Measurements from ENCODE around the gene OLFM2. TPM values are rescaled to one million over a fixed set of nuclear protein-coding genes. Genes with fewer than 3 reads are reported as not detected.
"Not testable (repeated sequence)": the region's sequence is repeated elsewhere in the genome, so short reads cannot be mapped to it uniquely, and the experiment has no call there.

The OLFM2 gene
- total and polyA plus RNA-seq, 8 donors = 2.4 to 27.4 (median 8.7) TPM

- H3K27me3 ChIP-seq = no peaks in the 10 kb centered on the region
- DNase-seq (no peak), ATAC-seq (peak in 3 of 4 donors; percentile 25 to 57 (median 52)), FAIRE-seq (no peak)
- H3K4me1 ChIP-seq = no peaks in the 10 kb centered on the region
- intact Hi-C loops (cut with DNase I) = no loop called here
- H3K4me3 ChIP-seq = no peak overlapping the region
- H3K36me3 ChIP-seq = no peaks in the 10 kb centered on the region
- WGBS, 2 donors = 82 to 90% methylated on average over 23 of the region's 23 CpGs
- H3K27ac ChIP-seq = no peak overlapping the region
- no peaks in the 10 kb centered on the region for H3K9me3 ChIP-seq
- no peak for TF ChIP-seq CTCF (IDR thresholded peaks at IDR 0.05)
Measured at GRCh38 chr19:9848762-9849161, 87.6 kb downstream of the OLFM2 start.

- no peak for DNase-seq
- Histone ChIP-seq H3K27me3 (no peaks in the 10 kb centered on the region), H3K4me1 (no peaks in the 10 kb centered on the region), H3K4me3 (no peak overlapping the region), H3K9me3 (no peaks in the 10 kb centered on the region), H3K36me3 (no peaks in the 10 kb centered on the region), H3K27ac (no peak overlapping the region)
- ATAC-seq = peak in 3 of 4 donors; percentile 56 to 63 (median 57)
- FAIRE-seq = no peak
- intact Hi-C loops (cut with DNase I) = no loop called here
- no peak for TF ChIP-seq CTCF (IDR thresholded peaks at IDR 0.05)
- WGBS, 2 donors = 76 to 79% methylated on average over 4 of the region's 4 CpGs
Measured at GRCh38 chr19:9848060-9848459, 88.3 kb downstream of the OLFM2 start.

- peak in 1 of 6 donors; percentile 72 for DNase-seq
- no peak for FAIRE-seq
- no peaks in the 10 kb centered on the region for H3K4me1 ChIP-seq
Measured at GRCh38 chr19:9847087-9847671, 89.1 kb downstream of the OLFM2 start.

GRCh38 chr19:9843626-9844273 is 92.6 kb downstream of the OLFM2 start:
- H3K4me1 ChIP-seq; H3K27me3 ChIP-seq; H3K4me3 ChIP-seq; FAIRE-seq; H3K27ac ChIP-seq; DNase-seq; intact Hi-C loops (cut with DNase I); ATAC-seq; H3K9me3 ChIP-seq: not testable (repeated sequence)
- peaks cover 0 to 16% (median 7%) of the 10 kb centered on the region in 3 donors for H3K36me3 ChIP-seq
- 93 to 99% methylated on average over 12 of the region's 12 CpGs for WGBS, 2 donors

More at GRCh38 chr19:9847087-9847671, 89.1 kb downstream of the OLFM2 start:
- Histone ChIP-seq H3K27ac (no peak overlapping the region), H3K9me3 (no peaks in the 10 kb centered on the region), H3K36me3 (peaks cover 0 to 4% (median 0%) of the 10 kb centered on the region in 3 donors), H3K4me3 (no peak overlapping the region), H3K27me3 (no peaks in the 10 kb centered on the region)
- no peak for TF ChIP-seq CTCF (IDR thresholded peaks at IDR 0.05)
- ATAC-seq = peak in 3 of 4 donors; percentile 54 to 62 (median 56)
- WGBS, 2 donors = 69 to 76% methylated on average over 13 of the region's 13 CpGs
- intact Hi-C loops (cut with DNase I) = no loop called here

GRCh38 chr19:9842834-9843625 is 93.3 kb downstream of the OLFM2 start:
- TF ChIP-seq CTCF (IDR thresholded peaks at IDR 0.05) = no peak
- no peaks in the 10 kb centered on the region for H3K4me1 ChIP-seq
- no peak for ATAC-seq
- H3K4me3 ChIP-seq = no peak overlapping the region
- WGBS, 2 donors = 87 to 90% methylated on average over 9 of the region's 9 CpGs
- no peaks in the 10 kb centered on the region for H3K9me3 ChIP-seq
- no peak overlapping the region for H3K27ac ChIP-seq
- peaks cover 0 to 20% (median 7%) of the 10 kb centered on the region in 3 donors for H3K36me3 ChIP-seq
- intact Hi-C loops (cut with DNase I) = no loop called here
- FAIRE-seq = no peak
- H3K27me3 ChIP-seq = no peaks in the 10 kb centered on the region
- peak in 1 of 6 donors; percentile 71 for DNase-seq

Data from pancreas (tissue), 10 donors.